Activated naive CD8-positive, alpha-beta T cell treated with anti-CD3 and anti-CD28 coated beads for 36 hours (primary cell): ENCODE data around the gene MS4A3. TPM values are rescaled to one million over a fixed set of nuclear protein-coding genes. Genes with fewer than 3 reads are reported as not detected.
"Not testable (repeated sequence)": the region's sequence is repeated elsewhere in the genome, so short reads cannot be mapped to it uniquely, and the experiment has no call there.

Experiments used
- DNase-seq: peaks from one replicate; pipeline ENCODE4 v3.0.0; 2021
- H3K27ac Mint-ChIP-seq: one replicate; pipeline ENCODE4 v1.8.0; 2022; ENCODE audit warnings: mild to moderate bottlenecking, moderate library complexity, mixed read lengths
- H3K27me3 Mint-ChIP-seq: one replicate; pipeline ENCODE4 v1.8.0; 2022; ENCODE audit warnings: mild to moderate bottlenecking, mixed read lengths
- H3K36me3 Mint-ChIP-seq: one replicate; pipeline ENCODE4 v1.8.0; 2021; ENCODE audit warnings: mild to moderate bottlenecking, mixed read lengths
- H3K4me1 Mint-ChIP-seq: one replicate; pipeline ENCODE4 v1.8.0; 2021; ENCODE audit warnings: mixed read lengths
- H3K4me3 Mint-ChIP-seq: one replicate; pipeline ENCODE4 v1.8.0; 2022; ENCODE audit warnings: mild to moderate bottlenecking, moderate library complexity, mixed read lengths
- H3K9me3 Mint-ChIP-seq: one replicate; pipeline ENCODE4 v1.8.0; 2022; ENCODE audit warnings: mixed read lengths
- total RNA-seq, 2 experiments: library from RNA; stranded (reverse); gene quantifications; one replicate each; pipeline ENCODE4 v1.2.3, GENCODE V29; 2021

Gene MS4A3
- total RNA-seq, 2 experiments from 2014 or later, result not detected

DNA sequence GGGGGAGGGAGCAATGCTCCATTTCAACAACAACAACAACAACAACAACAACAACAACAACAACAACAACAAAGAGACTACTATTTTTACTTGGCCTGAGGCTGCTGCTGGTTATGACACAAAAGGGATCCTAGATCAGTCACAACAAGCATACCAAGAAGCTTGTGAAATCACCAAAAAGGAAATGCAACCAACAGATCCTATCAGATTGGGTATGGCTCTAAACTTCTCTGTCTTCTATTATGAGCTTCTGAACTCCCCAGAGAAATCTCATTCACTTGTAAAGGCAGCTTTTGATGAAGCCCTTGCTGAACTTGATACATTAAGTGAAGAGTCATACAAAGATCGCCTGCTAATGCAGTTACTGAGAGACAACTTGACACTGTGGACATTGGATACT is 21.5 kb downstream of the MS4A3 start:
- Mint-ChIP-seq H3K27ac (no peak overlapping the region), H3K9me3 (peaks cover 1% of the 10 kb centered on the region), H3K36me3 (no peaks in the 10 kb centered on the region), H3K4me1 (no peaks in the 10 kb centered on the region), H3K4me3 (no peak overlapping the region), H3K27me3 (peaks cover 7% of the 10 kb centered on the region)
- DNase-seq, result no peak

DNA sequence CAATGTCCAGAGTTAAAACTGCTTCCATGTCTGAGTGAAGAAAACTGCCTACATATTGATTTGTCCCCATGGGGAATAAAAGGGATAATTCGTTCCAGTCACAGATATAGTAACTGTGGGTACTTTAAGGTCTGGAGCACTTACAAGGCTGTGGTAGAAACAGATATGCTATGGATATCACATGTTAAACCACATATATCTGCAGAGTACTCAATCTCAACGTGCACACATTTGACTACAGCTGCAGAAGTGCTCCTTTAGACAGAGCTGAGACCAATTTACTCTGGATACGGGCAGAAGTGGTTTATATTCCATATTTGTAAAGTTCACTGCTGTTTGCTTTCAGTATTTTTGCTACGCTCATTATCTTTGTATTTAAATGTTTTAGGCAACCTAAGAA is 22.3 kb downstream of the MS4A3 start:
- H3K9me3 Mint-ChIP-seq, result peaks cover 1% of the 10 kb centered on the region
- no peak overlapping the region for H3K4me3 Mint-ChIP-seq
- H3K27me3 Mint-ChIP-seq, result peaks cover 7% of the 10 kb centered on the region
- H3K4me1 Mint-ChIP-seq, result no peaks in the 10 kb centered on the region
- no peak for DNase-seq
- no peaks in the 10 kb centered on the region for H3K36me3 Mint-ChIP-seq
- no peak overlapping the region for H3K27ac Mint-ChIP-seq

DNA sequence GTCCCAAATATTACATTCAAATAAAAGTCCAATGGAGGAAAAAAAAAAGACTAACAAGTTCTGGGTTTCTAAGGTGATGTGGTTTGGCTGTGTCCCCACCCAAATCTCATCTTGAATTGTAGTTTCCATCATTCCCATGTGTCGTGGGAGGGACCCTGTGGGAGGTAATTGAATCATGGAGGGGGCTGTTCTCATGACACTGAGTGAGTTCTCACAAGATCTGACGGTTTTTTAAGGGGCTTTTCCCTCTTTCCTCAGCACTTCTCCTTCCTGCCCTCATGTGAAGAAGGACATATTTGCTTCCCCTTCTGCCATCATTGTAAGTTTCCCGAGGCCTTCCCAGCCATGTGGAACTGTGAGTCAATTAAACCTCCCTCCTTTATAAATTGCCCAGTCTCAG is 24.1 kb downstream of the MS4A3 start:
- Mint-ChIP-seq H3K9me3 (peaks cover 1% of the 10 kb centered on the region), H3K36me3 (no peaks in the 10 kb centered on the region), H3K27ac (no peak overlapping the region), H3K4me3 (no peak overlapping the region), H3K4me1 (no peaks in the 10 kb centered on the region), H3K27me3 (peaks cover 17% of the 10 kb centered on the region)
- DNase-seq, result no peak

DNA sequence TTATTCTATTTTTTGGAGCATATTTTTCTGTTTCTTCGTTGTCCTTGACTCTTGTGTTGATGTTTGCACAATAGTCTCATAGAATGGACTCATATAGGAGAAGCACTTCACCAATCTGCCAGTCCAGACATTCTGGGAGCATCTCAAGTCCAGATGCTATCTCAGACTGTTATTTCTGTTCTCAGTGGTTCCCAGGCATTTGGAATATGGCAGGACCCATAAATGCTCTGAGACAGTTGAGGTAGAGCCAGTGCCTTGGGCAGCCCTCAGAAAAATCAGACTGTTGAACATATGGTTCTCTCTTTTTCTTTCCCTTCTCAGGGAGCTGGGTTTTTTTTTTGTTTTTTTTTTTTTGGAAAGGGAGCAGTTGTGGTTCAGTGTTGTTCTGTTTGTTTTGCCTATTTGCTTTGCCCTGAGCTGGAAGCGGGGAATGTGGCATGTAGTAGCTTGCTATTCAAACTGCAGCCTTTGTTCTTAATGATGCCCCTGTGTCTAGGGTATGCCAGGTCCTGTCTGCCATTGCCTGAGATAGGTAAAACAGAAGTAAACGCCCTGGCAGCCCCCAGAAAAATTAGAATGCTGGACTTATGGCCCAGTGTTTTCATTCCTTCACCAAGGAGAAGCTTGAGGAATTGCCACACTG is 28.3 kb downstream of the MS4A3 start:
- peaks cover 1% of the 10 kb centered on the region for H3K9me3 Mint-ChIP-seq
- no peak for DNase-seq
- H3K4me1 Mint-ChIP-seq, result no peaks in the 10 kb centered on the region
- peaks cover 29% of the 10 kb centered on the region for H3K27me3 Mint-ChIP-seq
- H3K36me3 Mint-ChIP-seq, result no peaks in the 10 kb centered on the region
- H3K27ac Mint-ChIP-seq, result no peak overlapping the region
- no peak overlapping the region for H3K4me3 Mint-ChIP-seq

DNA sequence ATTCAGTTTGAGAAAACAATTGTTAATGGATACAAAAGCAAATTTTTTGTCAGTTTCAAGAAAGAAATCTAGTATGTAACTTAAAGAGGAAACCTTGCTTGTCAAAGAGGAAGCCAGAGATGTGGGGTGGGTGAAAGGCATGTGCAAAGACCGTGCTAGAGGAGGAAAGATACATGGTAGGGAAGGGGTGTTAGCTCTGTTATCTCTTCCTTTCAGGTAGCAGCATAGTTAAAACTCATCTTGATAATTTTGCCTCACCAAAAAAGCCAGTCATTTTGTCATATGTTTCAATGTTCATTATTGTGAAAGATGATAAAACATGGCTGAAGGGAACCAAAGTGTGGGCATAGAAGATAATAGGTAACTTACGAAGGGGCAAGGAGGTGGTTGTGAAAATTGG is 29.4 kb downstream of the MS4A3 start:
- Mint-ChIP-seq H3K36me3 (no peaks in the 10 kb centered on the region), H3K27ac (no peak overlapping the region), H3K4me3 (no peak overlapping the region), H3K4me1 (no peaks in the 10 kb centered on the region), H3K27me3 (peaks cover 29% of the 10 kb centered on the region), H3K9me3 (no peaks in the 10 kb centered on the region)
- DNase-seq, result no peak

DNA sequence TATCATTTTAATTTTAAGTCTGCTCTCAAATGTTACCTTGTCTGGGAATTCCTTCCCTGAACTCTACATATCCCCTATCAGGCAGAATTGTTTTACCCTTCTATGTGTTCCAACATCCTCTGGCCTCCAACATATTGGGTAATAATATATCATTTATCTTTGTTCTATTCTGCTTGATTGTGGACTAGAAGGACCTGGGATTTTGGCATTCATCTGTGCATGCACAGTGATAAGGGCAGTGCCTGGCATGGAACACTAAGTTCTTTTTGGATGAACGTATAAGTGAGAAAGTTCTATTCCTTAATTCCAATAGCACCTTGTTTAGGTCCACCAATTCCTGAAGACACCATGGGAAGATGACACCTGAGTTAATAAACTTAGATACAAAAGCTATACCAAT is 30.8 kb downstream of the MS4A3 start:
- no peak overlapping the region for H3K27ac Mint-ChIP-seq
- H3K9me3 Mint-ChIP-seq, result no peaks in the 10 kb centered on the region
- H3K27me3 Mint-ChIP-seq, result peaks cover 30% of the 10 kb centered on the region
- H3K4me3 Mint-ChIP-seq, result no peak overlapping the region
- no peak for DNase-seq
- no peaks in the 10 kb centered on the region for H3K4me1 Mint-ChIP-seq
- no peaks in the 10 kb centered on the region for H3K36me3 Mint-ChIP-seq

DNA sequence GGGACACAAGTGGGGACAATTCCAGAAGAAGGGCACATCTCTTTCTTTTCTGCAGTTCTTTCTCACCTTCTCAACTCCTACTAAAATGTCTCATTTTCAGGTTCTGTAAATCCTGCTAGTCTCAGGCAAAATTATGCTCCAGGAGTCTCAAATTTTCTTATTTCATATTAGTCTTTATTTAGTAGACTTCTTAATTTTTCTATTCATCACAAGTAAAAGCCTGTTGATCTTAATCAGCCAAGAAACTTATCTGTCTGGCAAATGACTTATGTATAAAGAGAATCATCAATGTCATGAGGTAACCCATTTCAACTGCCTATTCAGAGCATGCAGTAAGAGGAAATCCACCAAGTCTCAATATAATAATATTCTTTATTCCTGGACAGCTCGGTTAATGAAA is 31.9 kb downstream of the MS4A3 start, which contains the start of gene MS4A2:
Gene MS4A2 (plus strand): TSS at position 301 of the 400 bp plus-strand sequence. CDS start 102 bp downstream, outside the sequence.
- Mint-ChIP-seq H3K27me3 (peaks cover 26% of the 10 kb centered on the region), H3K4me3 (no peak within 1 kb of the TSS), H3K27ac (no peak within 1 kb of the TSS), H3K4me1 (no peaks in the 10 kb centered on the region), H3K36me3 (no peaks in the 10 kb centered on the region), H3K9me3 (no peaks in the 10 kb centered on the region)
- no peak for DNase-seq

DNA sequence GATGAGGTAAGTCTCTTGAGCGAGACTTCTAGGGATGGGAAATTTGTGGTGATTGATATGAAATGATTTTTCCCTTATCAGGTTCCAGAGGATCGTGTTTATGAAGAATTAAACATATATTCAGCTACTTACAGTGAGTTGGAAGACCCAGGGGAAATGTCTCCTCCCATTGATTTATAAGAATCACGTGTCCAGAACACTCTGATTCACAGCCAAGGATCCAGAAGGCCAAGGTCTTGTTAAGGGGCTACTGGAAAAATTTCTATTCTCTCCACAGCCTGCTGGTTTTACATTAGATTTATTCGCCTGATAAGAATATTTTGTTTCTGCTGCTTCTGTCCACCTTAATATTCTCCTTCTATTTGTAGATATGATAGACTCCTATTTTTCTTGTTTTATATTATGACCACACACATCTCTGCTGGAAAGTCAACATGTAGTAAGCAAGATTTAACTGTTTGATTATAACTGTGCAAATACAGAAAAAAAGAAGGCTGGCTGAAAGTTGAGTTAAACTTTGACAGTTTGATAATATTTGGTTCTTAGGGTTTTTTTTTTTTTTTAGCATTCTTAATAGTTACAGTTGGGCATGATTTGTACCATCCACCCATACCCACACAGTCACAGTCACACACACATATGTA is 39.1 kb downstream of the MS4A3 start:
- peaks cover 7% of the 10 kb centered on the region for H3K27me3 Mint-ChIP-seq
- no peaks in the 10 kb centered on the region for H3K36me3 Mint-ChIP-seq
- H3K4me1 Mint-ChIP-seq, result no peaks in the 10 kb centered on the region
- H3K4me3 Mint-ChIP-seq, result no peak overlapping the region
- DNase-seq, result no peak
- H3K9me3 Mint-ChIP-seq, result no peaks in the 10 kb centered on the region
- H3K27ac Mint-ChIP-seq, result no peak overlapping the region

DNA sequence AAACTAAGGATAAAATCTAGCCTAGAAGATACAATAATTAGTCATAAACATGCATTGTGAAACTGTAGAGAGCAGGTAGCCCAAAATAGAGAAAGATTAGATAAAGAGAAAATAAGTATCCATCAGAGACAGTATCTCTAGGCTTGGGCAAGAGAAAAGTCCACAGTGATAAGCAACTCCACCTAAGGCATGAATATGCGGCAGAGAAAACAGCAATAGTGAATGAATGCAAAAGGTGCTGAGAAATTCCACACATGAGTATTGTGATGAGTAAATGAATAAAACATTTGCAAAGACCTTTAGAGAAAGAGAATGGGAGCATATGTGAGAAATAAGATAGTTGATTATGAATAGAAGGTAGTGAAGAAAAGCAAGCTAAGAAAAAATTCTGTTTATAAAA is 40.7 kb downstream of the MS4A3 start:
- Mint-ChIP-seq H3K27me3 (peaks cover 4% of the 10 kb centered on the region), H3K36me3 (no peaks in the 10 kb centered on the region), H3K4me1 (no peaks in the 10 kb centered on the region), H3K27ac (no peak overlapping the region), H3K9me3 (no peaks in the 10 kb centered on the region), H3K4me3 (no peak overlapping the region)
- DNase-seq, result no peak

DNA sequence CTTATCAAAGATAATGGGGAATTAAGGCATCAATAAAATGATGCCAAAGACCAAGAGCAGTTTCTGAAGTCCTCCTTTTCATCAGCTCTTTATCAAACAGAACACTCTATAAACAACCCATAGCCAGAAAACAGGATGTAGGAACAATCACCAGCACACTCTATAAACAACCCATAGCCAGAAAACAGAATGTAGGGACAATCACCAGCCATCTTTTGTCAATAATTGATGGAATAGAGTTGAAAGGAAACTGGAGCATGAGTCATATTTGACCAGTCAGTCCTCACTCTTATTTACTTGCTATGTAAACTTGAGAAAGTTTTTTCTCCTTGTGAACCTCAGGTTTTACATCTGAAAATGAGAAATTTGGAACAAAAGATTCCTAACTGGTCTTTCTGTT is 42.0 kb downstream of the MS4A3 start:
- no peaks in the 10 kb centered on the region for H3K4me1 Mint-ChIP-seq
- no peaks in the 10 kb centered on the region for H3K36me3 Mint-ChIP-seq
- no peaks in the 10 kb centered on the region for H3K9me3 Mint-ChIP-seq
- no peak overlapping the region for H3K27ac Mint-ChIP-seq
- no peak for DNase-seq
- H3K4me3 Mint-ChIP-seq, result no peak overlapping the region
- H3K27me3 Mint-ChIP-seq, result peaks cover 4% of the 10 kb centered on the region

DNA sequence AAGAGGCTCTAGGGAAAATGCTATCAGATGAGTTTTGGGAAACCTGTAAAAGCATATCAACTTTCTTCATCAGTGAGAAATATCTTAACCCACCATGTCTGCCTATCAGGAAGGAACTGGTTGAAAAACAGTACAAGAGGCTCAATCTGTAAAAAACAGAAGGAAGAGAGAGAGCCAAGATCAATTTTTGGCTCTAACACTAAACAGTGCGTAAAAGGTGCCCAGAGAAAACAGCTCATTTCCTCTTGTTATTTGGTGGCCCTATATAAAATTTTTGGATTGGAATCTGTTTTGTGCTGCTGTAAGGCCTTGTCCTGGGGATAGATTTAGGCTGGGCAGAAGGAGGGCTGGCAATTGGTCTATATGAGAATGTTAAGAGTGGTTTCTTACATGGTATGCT is 44.1 kb downstream of the MS4A3 start:
- Mint-ChIP-seq H3K4me1 (no peaks in the 10 kb centered on the region), H3K36me3 (no peaks in the 10 kb centered on the region), H3K27me3 (no peaks in the 10 kb centered on the region), H3K9me3 (no peaks in the 10 kb centered on the region), H3K4me3 (no peak overlapping the region), H3K27ac (no peak overlapping the region)
- no peak for DNase-seq

DNA sequence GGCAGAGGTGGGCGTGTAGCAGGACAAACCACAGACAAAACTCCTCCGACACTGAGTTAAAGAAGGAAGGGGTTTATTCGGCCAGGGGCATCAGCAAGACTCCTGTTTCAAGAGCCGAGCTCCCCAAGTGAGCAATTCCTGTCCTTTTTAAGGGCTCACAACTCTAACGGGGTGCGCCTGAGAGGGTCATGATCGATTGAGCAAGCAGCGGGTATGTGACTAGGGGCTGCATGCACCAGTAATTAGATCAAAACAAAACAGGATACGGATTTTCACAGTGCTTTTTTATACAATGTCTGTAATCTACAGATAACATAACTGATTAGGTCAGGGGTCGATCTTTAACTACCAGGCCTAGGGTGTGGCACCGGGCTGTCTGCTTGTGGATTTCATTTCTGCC is 44.9 kb downstream of the MS4A3 start:
- not testable (repeated sequence) for H3K27me3 Mint-ChIP-seq, H3K4me3 Mint-ChIP-seq, H3K36me3 Mint-ChIP-seq, DNase-seq, H3K27ac Mint-ChIP-seq, H3K9me3 Mint-ChIP-seq, H3K4me1 Mint-ChIP-seq

DNA sequence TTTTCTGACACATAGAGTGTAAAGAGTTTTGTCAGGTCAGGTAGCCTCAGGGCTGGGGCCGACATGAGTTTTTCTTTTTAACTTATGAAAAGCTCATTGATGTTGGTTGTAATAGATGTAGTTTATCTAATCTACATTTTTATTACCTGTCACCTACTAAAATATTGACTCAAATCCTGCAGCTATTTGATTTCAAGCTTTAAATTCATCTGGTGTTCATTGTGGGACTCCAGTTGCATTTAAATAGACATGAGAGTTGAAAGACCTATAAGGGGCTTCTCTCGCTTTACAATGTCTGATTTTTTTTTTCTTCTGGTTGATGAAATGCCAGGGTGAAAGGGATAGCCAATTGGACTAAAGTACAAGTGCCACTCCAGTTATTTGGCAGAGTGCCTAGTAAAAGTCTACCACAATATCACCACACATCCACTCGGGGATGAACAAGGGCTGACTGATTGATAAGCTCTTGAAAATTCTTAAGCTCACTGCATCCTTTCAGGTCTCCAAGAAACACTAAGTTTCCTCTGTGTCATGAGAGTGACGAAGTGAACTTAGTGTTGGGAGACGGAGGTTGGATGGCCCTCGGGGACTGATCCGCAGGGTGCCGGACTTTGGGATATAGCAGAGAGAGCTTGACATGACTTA is 48.1 kb downstream of the MS4A3 start:
- not testable (repeated sequence) for H3K4me1 Mint-ChIP-seq, H3K36me3 Mint-ChIP-seq

DNA sequence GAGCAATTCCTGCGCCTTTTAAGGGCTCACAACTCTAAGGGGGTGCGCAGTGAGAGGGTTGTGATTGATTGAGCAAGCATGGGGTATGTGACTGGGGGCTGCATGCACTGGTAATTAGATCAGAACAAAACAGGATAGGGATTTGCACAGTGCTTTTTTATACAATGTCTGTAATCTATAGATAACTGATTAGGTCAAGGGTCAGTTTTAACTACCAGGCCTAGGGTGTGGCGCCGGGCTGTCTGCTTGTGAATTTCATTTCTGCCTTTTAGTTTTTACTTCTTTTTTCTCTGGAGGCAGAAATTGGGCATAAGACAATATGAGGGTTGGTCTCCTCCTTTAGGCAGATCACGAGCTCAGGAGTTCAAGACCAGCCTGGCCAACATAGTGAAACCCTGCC is 52.2 kb downstream of the MS4A3 start:
- not testable (repeated sequence) for DNase-seq, H3K4me3 Mint-ChIP-seq, H3K36me3 Mint-ChIP-seq, H3K27me3 Mint-ChIP-seq, H3K27ac Mint-ChIP-seq, H3K4me1 Mint-ChIP-seq, H3K9me3 Mint-ChIP-seq

More for the DNA sequence above, 48.1 kb downstream of the MS4A3 start:
- not testable (repeated sequence) for H3K27ac Mint-ChIP-seq, H3K9me3 Mint-ChIP-seq, DNase-seq, H3K4me3 Mint-ChIP-seq, H3K27me3 Mint-ChIP-seq

DNA sequence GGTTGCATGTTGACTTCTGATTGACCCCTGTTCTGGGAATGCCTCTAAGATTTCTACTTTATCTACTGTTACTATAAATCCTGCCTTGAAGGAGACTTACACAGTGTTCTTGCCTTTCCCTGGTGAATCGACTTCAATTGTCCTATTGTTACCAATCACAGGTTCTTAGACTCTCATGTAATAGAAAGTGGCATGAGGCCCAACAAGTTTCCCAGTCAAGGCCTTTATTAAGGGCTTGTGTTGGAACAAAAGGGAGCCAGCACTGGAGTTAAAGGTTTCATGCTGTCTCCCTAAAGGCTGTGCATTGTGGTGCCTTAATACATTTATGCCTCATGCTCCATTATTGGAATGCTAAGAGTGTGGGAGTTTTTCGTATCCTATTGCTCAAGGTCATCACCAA is 55.3 kb downstream of the MS4A3 start:
- Mint-ChIP-seq H3K27ac (no peak overlapping the region), H3K4me1 (no peaks in the 10 kb centered on the region), H3K4me3 (no peak overlapping the region), H3K9me3 (no peaks in the 10 kb centered on the region), H3K36me3 (no peaks in the 10 kb centered on the region), H3K27me3 (peaks cover 4% of the 10 kb centered on the region)
- DNase-seq, result no peak
